ENCODE data around the gene TXNRD2.
A peak's percentile ranks its signal among the peaks of the same experiment; 100 is the strongest.

Gene TXNRD2

DNA sequence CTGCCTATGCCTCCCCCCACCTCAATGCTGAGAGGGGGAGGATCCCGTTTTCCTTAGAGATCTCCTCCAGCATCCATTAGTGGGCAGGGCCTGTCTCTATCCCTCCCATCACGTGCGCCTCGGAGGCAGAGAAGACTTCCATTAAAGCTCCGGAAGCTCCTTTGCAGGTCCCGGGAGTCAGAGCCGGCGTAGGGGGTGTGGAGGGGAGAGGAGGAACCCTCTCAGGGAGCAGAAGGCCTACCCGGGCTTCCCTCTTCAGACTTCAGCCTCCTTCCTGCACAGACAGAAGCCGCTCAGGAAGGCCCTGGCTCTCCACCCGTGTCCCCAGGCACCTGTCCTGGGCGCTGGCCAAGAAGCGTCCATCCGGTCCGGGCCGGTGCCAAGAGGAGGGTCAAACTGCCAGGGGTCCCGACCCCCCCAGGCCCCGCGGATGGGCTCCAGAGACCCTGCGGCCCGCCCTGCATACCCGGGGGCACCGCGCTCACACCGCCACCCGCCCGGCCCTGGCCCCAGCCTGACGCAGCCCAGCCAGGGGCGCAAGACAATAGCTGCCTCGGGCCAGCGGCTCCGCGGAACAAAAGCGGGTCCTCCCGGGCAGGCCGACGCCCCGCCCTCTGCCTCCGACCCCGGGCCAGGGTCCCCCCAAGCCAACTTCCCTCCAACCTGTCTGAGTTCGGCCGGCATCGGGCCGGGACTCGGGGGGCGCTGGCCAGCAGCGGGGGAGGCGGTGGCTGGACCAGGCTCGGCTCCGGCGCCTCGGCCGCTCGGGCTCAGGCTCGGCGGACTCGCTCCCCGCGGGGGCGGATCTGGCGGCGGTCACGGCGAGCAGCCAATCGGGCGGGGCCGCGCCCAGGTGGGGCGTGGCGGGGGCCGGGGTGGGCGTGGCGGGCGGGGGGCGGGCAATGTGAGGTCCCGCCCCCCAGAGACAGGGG lies 45.1 kb upstream of the TXNRD2 start:
- Histone ChIP-seq H3K4me1 (peaks cover 66% of the 10 kb centered on the region), H3K4me3 (peak overlapping the region; percentile 89), H3K9me3 (no peaks in the 10 kb centered on the region), H3K36me3 (peaks cover 8% of the 10 kb centered on the region; the same call in 1 of the 2 replicates), H3K4me2 (peak overlapping the region; percentile 98), H4K20me1 (peaks cover 51% of the 10 kb centered on the region), H3K9ac (peak overlapping the region; percentile 87), H3K27me3 (no peaks in the 10 kb centered on the region), H3K27ac (peak overlapping the region; percentile 82)
- no peak for TF ChIP-seq Cebpa-rat (IDR thresholded peaks at IDR 0.05)

DNA sequence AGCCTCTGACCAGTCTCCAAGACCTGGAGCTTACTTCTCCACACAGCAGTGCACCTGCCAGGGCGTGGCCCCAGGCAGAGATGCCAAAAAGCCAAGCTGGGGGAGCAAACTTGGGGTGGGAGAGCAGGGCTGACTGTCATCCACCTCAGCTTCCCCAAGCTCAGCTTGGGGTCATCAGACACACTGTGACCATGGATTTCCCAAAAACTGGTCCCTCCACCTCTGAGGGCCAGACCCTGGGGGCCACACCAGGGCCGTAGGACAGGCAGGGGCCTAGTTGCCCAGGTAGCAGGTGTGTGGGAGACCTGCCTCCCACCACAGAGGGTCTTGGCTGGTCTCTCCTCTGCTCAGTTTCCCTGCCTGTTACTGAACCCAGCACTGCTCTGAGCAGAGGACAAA lies 44.4 kb upstream of the TXNRD2 start:
- peaks cover 51% of the 10 kb centered on the region for H4K20me1 ChIP-seq
- H3K4me3 ChIP-seq = peak overlapping the region; percentile 89
- H3K27ac ChIP-seq = peak overlapping the region; percentile 82
- H3K9me3 ChIP-seq = no peaks in the 10 kb centered on the region
- no peak for TF ChIP-seq Cebpa-rat (IDR thresholded peaks at IDR 0.05)
- no peaks in the 10 kb centered on the region for H3K27me3 ChIP-seq
- peak overlapping the region; percentile 87 for H3K9ac ChIP-seq
- peaks cover 14% of the 10 kb centered on the region for H3K36me3 ChIP-seq
- peaks cover 59% of the 10 kb centered on the region for H3K4me1 ChIP-seq
- H3K4me2 ChIP-seq = peak overlapping the region; percentile 98

DNA sequence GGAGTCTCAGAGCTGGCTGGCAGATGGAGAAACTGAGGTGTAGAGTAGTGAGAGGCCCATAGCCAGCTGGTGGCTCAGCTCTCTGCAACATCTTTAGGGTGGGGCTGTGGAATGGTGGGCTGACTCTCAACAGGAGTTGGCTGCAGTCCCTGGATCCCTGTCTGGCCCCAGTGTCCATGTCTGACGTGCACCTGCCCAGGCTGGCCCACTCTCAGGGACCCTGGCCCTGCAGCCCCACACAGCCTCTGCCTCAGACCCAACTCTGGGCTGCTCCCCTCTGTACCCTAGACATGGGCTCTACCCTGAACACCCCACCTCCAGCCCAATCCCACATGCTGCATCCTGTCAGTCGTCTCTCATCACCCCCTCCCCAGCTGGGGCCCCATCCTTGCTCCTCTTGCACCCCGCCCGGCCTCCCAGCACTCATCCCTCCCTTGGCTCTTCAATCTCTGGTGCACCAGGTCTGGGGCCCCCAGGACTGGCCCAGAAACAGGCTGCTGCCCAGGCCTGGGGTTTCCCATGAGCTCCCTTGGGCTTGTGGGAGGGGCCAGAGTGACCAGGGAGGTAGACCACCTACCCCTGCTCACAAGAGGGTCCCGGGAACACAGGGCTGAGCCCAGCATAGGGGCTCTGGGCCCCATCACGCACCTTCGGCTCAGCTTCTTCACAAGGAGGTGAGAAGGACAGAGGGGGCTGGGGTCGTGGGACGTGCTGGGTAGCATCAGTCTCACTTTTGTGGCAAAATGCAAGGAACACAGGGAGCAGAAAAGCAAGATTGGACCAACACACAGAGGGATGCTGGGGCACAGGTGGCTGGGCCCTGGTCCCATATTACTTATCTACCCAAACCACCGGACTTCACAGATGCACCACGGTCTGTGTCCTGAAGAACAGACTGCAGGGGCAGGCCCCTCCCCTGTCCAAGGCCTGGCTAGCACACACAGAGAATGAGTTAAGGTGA lies 43.5 kb upstream of the TXNRD2 start:
- peaks cover 23% of the 10 kb centered on the region for H3K36me3 ChIP-seq
- peak overlapping the region; percentile 98 for H3K4me2 ChIP-seq

DNA sequence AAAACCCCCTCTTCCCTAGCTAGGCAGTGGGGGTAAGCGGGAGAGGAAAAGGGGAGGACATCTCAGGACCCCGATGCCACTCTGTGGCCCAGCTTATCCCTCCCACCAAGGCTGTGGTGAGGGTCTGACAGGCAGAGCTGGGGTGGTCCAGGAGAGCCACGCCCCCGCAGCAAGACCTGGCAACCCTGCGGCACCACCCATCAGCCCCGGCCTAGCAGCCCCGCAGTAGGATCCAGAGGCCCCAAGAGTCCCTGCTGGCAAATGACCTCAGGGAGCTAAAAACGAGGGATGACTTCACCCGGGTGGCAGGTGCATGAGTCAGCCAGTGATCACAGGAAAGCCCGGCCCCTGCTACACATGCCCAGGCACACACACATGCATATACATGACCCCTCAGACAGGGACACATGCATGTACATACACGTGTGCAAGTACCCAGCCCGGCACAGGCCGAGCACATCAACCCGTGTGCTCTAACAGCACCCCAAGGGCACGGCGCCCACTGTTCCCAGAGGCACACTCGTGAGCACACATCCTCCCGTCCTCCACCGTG lies 42.7 kb upstream of the TXNRD2 start:
- TF ChIP-seq Cebpa-rat (IDR thresholded peaks at IDR 0.05) = no peak
- Histone ChIP-seq H3K27ac (peak overlapping the region; percentile 39), H3K9me3 (no peaks in the 10 kb centered on the region), H3K4me1 (peaks cover 52% of the 10 kb centered on the region), H4K20me1 (peaks cover 51% of the 10 kb centered on the region), H3K27me3 (no peaks in the 10 kb centered on the region), H3K36me3 (peaks cover 32% of the 10 kb centered on the region), H3K4me2 (peak overlapping the region; percentile 98), H3K4me3 (no peak overlapping the region), H3K9ac (peak overlapping the region; percentile 39)

More for the DNA sequence above, 43.5 kb upstream of the TXNRD2 start:
- Histone ChIP-seq H3K27me3 (no peaks in the 10 kb centered on the region), H4K20me1 (peaks cover 51% of the 10 kb centered on the region), H3K4me3 (peak overlapping the region; percentile 89; the same call in 1 of the 2 replicates), H3K9me3 (no peaks in the 10 kb centered on the region), H3K27ac (0 out of 2 replicates have a peak overlapping the region, but pooled peaks have one; percentile 39), H3K4me1 (peaks cover 58% of the 10 kb centered on the region), H3K9ac (peak overlapping the region; percentile 87)
- TF ChIP-seq Cebpa-rat (IDR thresholded peaks at IDR 0.05) = no peak

DNA sequence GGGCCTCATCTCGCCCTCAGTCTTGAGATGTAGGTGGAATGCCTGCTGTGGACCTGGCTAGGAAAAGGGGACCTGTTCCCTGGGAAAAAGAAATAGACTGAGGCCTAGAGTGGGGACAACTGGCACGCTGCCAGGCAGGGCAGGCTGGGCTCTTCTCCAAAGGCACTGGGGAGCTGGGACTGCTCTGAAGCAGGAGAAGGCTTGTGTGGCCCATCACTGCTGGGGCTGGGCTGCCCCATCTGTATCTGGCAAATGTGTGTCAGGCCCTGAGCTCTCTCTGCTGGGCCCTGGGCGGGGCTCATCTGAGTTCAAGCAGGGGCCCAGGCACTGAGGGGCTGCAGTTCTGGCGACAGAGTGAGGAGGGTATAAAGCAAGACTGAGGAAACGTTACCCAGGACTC lies 42.1 kb upstream of the TXNRD2 start:
- Histone ChIP-seq H3K9me3 (no peaks in the 10 kb centered on the region), H3K4me2 (peak overlapping the region; percentile 98), H3K27ac (peak overlapping the region; percentile 39), H3K4me1 (peaks cover 48% of the 10 kb centered on the region), H3K27me3 (no peaks in the 10 kb centered on the region), H3K9ac (peak overlapping the region; percentile 39), H3K4me3 (no peak overlapping the region), H3K36me3 (peaks cover 37% of the 10 kb centered on the region), H4K20me1 (peaks cover 51% of the 10 kb centered on the region)
- TF ChIP-seq Cebpa-rat (IDR thresholded peaks at IDR 0.05) = no peak

DNA sequence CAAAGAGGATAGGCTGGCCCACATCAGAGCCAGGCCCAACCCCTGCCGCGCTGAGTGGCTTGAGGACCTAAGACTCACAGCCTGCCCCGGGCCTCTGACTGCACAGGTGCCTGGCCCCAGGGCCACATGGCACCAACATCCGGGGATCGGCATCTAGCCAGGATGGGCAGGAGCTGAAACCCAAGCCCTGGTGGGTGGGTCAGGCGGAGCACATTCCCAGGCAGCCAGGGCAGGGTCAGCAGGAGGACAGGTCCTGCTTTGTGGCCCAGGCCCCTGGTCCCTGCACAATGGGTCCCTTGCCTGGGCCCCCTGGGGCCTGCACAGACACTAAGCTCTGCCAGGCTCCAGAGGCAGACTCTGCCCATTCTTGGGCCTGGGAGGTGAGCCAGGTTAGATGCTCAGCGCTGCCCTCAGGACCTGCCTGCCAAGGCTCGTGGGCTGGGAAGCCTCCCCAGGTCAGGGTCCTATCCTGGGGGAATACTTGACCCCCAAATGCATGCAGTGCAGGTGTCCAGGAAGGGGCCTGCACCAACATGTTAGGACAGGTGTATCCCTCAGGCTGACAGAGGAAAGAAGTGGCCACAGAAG lies 41.5 kb upstream of the TXNRD2 start:
- Histone ChIP-seq H3K27me3 (no peaks in the 10 kb centered on the region), H3K4me1 (peaks cover 48% of the 10 kb centered on the region), H3K36me3 (peaks cover 44% of the 10 kb centered on the region), H3K27ac (peak overlapping the region; percentile 39), H3K9me3 (no peaks in the 10 kb centered on the region), H3K4me3 (no peak overlapping the region), H3K9ac (peak overlapping the region; percentile 39), H4K20me1 (peaks cover 51% of the 10 kb centered on the region), H3K4me2 (peak overlapping the region; percentile 98)
- no peak for TF ChIP-seq Cebpa-rat (IDR thresholded peaks at IDR 0.05)

DNA sequence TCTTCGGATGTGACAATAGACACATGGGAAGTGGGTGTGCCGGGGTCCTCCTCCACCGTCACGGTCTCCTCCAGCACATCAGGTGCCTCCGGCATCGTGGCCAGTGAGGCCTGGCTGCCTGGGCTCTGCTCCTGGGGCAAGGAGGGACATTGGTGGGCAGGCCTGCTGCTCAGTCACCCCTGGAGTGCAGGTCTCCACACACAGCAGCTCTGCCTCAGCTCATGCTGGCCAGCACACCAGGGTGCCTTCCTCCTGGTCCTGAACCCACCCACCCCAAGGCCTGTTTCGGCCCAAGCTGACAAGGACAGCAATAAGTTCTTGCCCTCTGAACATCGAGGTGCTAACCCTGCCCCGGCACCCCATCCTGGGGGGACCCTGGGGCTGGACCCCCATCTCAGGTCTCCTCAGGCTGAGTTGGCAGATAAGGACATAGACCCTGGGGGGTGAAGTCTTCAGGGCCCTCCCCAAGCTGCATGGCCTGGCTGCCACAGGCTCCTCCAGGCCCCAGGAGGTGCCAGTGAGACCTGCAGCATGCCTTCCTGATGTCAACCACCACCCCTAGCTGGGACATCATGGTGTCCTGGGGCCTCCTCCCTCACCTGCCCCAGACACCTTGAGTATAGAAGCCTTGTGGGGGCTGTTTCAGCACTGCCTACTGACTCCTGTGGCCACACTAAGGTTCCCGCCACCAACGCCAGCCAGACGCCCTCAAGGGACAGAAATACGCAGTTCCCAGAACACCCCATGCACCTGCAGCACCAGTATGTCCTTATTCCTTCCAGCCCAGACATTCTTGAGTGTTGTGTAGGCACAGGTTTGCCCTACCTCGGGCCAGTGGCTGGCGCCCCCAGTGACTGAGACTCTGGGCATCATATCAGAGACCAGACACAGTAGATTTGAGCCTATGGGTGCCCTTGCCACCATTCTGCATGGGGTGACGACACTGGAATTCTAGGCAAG lies 40.6 kb upstream of the TXNRD2 start:
- Histone ChIP-seq H3K9me3 (no peaks in the 10 kb centered on the region), H3K4me2 (peak overlapping the region; percentile 98), H4K20me1 (peaks cover 51% of the 10 kb centered on the region), H3K4me1 (peaks cover 44% of the 10 kb centered on the region), H3K9ac (no peak overlapping the region), H3K27ac (no peak overlapping the region), H3K4me3 (no peak overlapping the region), H3K36me3 (peaks cover 52% of the 10 kb centered on the region), H3K27me3 (no peaks in the 10 kb centered on the region)
- TF ChIP-seq Cebpa-rat (IDR thresholded peaks at IDR 0.05) = no peak

DNA sequence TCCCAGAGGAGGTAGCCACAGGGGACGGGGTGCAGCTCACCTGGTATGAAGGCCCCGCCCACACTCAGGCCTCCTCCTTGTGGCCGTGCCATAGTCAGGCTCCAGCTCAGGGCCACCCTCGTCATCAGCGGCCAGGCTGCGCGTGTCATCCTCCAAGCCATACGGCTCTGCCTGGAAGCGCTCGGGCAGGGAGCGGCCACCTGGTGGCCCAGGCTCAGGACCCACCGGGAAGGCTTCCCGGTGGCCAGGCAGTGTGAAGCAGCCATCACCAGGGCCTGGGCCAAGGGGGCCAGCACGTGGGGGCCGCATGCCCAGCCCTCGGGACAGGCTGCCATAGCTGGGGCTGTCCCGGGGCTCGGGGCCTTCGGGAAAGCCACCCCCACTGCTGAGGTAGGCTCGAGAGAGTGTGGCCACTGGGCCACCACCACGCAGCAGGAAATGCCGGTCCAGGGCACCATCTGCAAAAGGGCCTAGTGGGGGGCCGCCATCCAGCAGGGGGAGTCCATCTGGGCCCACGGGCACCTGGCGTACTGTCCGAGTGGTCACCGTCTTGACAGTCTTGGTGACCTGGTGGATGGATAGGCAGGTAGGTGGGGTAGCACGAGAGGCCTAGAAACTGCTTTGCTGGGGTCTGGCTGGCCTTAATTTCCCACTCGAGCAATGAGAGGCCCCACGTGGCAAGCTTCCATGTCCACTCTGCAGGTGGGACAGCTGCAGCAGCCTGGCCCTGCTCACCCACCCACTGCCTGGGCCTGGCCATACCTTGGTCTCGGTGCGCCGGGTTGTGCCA lies 39.7 kb upstream of the TXNRD2 start:
- Histone ChIP-seq H3K27ac (no peak overlapping the region), H3K4me1 (peaks cover 44% of the 10 kb centered on the region), H3K9ac (no peak overlapping the region), H4K20me1 (peaks cover 47% of the 10 kb centered on the region), H3K4me2 (no peak overlapping the region), H3K9me3 (no peaks in the 10 kb centered on the region), H3K36me3 (peaks cover 55% of the 10 kb centered on the region), H3K27me3 (no peaks in the 10 kb centered on the region), H3K4me3 (no peak overlapping the region)
- no peak for TF ChIP-seq Cebpa-rat (IDR thresholded peaks at IDR 0.05)
